ENCODE data around the gene WIPF3. TPM values are rescaled to one million over a fixed set of nuclear protein-coding genes. Genes with fewer than 3 reads are reported as not detected.

Gene WIPF3
- total and polyA plus RNA-seq, 2 donors (not counting 1 experiment from before 2014, with no cell fraction given) = not detected

- no peak for TF ChIP-seq EZH2 (IDR thresholded peaks at IDR 0.05; ENCODE audit: borderline replicate concordance, insufficient read depth, low read depth, low read length, poor library complexity, severe bottlenecking)
- no peak for TF ChIP-seq CTCF (IDR thresholded peaks at IDR 0.05)
- no peak overlapping the region for H3K27ac ChIP-seq (ENCODE audit: low read length in 2 of 2)
- no peak overlapping the region for H3K4me3 Mint-ChIP-seq
- DNase-seq (no peak), ATAC-seq (ENCODE audit: low read depth) (no peak)
- H3K27me3 Mint-ChIP-seq = peaks cover 23% of the 10 kb centered on the region
- no peak overlapping the region for H3K4me3 ChIP-seq (ENCODE audit: control extremely low read depth in 1 of 5, extremely low read depth in 1 of 5, insufficient read depth in 1 of 5, low read depth in 2 of 5, low read length in 4 of 5)
- H3K79me2 ChIP-seq (ENCODE audit: control insufficient read depth, insufficient read depth, low read length) = no peaks in the 10 kb centered on the region
- no peak overlapping the region for H2AFZ ChIP-seq (ENCODE audit: insufficient read depth, low read depth, low read length, poor library complexity, severe bottlenecking)
- H3K9ac ChIP-seq (ENCODE audit: low read length) = no peak overlapping the region
- no peak overlapping the region for H3K27ac Mint-ChIP-seq
- WGBS (ENCODE audit: insufficient coverage) = 90% methylated on average over 2 of the region's 3 CpGs
- H3K27me3 ChIP-seq (replicated peaks in 1 of 4; ENCODE audit: control extremely low read depth in 1 of 4, control insufficient read depth in 3 of 4, insufficient read depth in 4 of 4, low read length in 3 of 4) = peaks cover 0 to 3% (median 0%) of the 10 kb centered on the region in 4 experiments
- no peaks in the 10 kb centered on the region for H3K9me3 Mint-ChIP-seq (ENCODE audit: insufficient read depth)
- no peaks in the 10 kb centered on the region for H3K4me1 ChIP-seq (ENCODE audit: control insufficient read depth in 2 of 2, insufficient read depth in 2 of 2, low read length in 2 of 2)
- no peaks in the 10 kb centered on the region for H4K20me1 ChIP-seq (ENCODE audit: control insufficient read depth, insufficient read depth, low read length, poor library complexity, severe bottlenecking)
- H3K9me3 ChIP-seq (ENCODE audit: control extremely low read depth in 1 of 3, control insufficient read depth in 2 of 3, insufficient read depth in 1 of 3, low read length in 2 of 3) = no peaks in the 10 kb centered on the region
- ChIA-PET POLR2A (no interaction called here), CTCF (interaction anchor here (0.7 to 5.9 kb wide), 7 partner anchors 10 to 863 kb away, joined by 3 to 128 read pairs (median 5); no protein-coding TSS in a partner anchor)
- no peak overlapping the region for H3K4me2 ChIP-seq (replicated peaks; ENCODE audit: low read depth, low read length, poor library complexity, severe bottlenecking)
- peaks cover 3% of the 10 kb centered on the region for H3K4me1 Mint-ChIP-seq
- intact Hi-C loops (cut with micrococcal nuclease) = no loop called here
- H3K36me3 ChIP-seq (replicated peaks in 1 of 2; ENCODE audit: control extremely low read depth in 1 of 2, control insufficient read depth in 1 of 2, extremely low read depth in 1 of 2, insufficient read depth in 2 of 2, low read length in 1 of 2) = no peaks in the 10 kb centered on the region
Observed at GRCh38 chr7:29877196-29877595, 70.9 kb downstream of the WIPF3 start.

GRCh38 chr7:29878081-29878688, 71.9 kb downstream of the WIPF3 start:
- ATAC-seq (ENCODE audit: low read depth) = no peak
- Histone ChIP-seq H3K27me3 (replicated peaks in 1 of 4; ENCODE audit: control extremely low read depth in 1 of 4, control insufficient read depth in 3 of 4, insufficient read depth in 4 of 4, low read length in 3 of 4) (peaks cover 0 to 3% (median 1%) of the 10 kb centered on the region in 4 experiments), H3K9me3 (ENCODE audit: control extremely low read depth in 1 of 3, control insufficient read depth in 2 of 3, insufficient read depth in 1 of 3, low read length in 2 of 3) (no peaks in the 10 kb centered on the region), H3K9ac (ENCODE audit: low read length) (no peak overlapping the region), H3K79me2 (ENCODE audit: control insufficient read depth, insufficient read depth, low read length) (no peaks in the 10 kb centered on the region), H4K20me1 (ENCODE audit: control insufficient read depth, insufficient read depth, low read length, poor library complexity, severe bottlenecking) (no peaks in the 10 kb centered on the region), H3K4me1 (ENCODE audit: control insufficient read depth in 2 of 2, insufficient read depth in 2 of 2, low read length in 2 of 2) (peaks cover 0 to under 1% of the 10 kb centered on the region in 2 donors), H2AFZ (ENCODE audit: insufficient read depth, low read depth, low read length, poor library complexity, severe bottlenecking) (no peak overlapping the region), H3K4me2 (replicated peaks; ENCODE audit: low read depth, low read length, poor library complexity, severe bottlenecking) (peak overlapping the region; percentile 1), H3K27ac (ENCODE audit: low read length in 2 of 2) (no peak overlapping the region), H3K4me3 (ENCODE audit: control extremely low read depth in 1 of 5, extremely low read depth in 1 of 5, insufficient read depth in 1 of 5, low read depth in 2 of 5, low read length in 4 of 5) (no peak overlapping the region), H3K36me3 (replicated peaks in 1 of 2; ENCODE audit: control extremely low read depth in 1 of 2, control insufficient read depth in 1 of 2, extremely low read depth in 1 of 2, insufficient read depth in 2 of 2, low read length in 1 of 2) (no peaks in the 10 kb centered on the region)
- POLR2A ChIA-PET = no interaction called here
- intact Hi-C loops (cut with micrococcal nuclease) = loop anchor here (1.0 kb wide), 2 partner anchors 184 to 196 kb away; no protein-coding TSS in a partner anchor
- Mint-ChIP-seq H3K4me3 (no peak overlapping the region), H3K4me1 (peaks cover 3% of the 10 kb centered on the region), H3K9me3 (ENCODE audit: insufficient read depth) (no peaks in the 10 kb centered on the region), H3K27ac (no peak overlapping the region), H3K27me3 (peaks cover 25% of the 10 kb centered on the region)
- CTCF ChIA-PET = interaction anchor here (0.6 to 5.9 kb wide), 16 partner anchors 9 to 862 kb away, joined by 3 to 128 read pairs (median 4); no protein-coding TSS in a partner anchor
- whole genome bisulfite sequencing (ENCODE audit: insufficient coverage) = 0% methylated on average over 2 of the region's 5 CpGs
- peak; percentile 59 for DNase-seq
- TF ChIP-seq CTCF (IDR thresholded peaks at IDR 0.05) (peak; percentile 77), EZH2 (IDR thresholded peaks at IDR 0.05; ENCODE audit: borderline replicate concordance, insufficient read depth, low read depth, low read length, poor library complexity, severe bottlenecking) (no peak)
